Panc1 (cell line): ENCODE data around the gene VAPB.

Source experiments
- CTCF ChIP-seq: fragments of 450-650 bp; IDR thresholded peaks from 2 replicates; pipeline ENCODE4 v1.5.1; 2017; ENCODE audit warnings: mild to moderate bottlenecking
- POLR2AphosphoS5 ChIP-seq: IDR thresholded peaks from 2 replicates; pipeline ENCODE4 v1.6.1; 2012; ENCODE audit warnings: mild to moderate bottlenecking, low read depth, low read length, moderate library complexity
- REST ChIP-seq, 2 experiments: IDR thresholded peaks; 2 replicates each; pipeline ENCODE4 v1.6.1; 2011 to 2012; ENCODE audit warnings: low read depth in 2 of 2, control low read depth in 1 of 2, low read length in 1 of 2, mild to moderate bottlenecking in 1 of 2, moderate library complexity in 1 of 2; ENCODE audit not compliant: insufficient read depth in 1 of 2
- SIN3A ChIP-seq: IDR thresholded peaks from 2 replicates; pipeline ENCODE4 v1.6.1; 2012; ENCODE audit warnings: low read depth, mild to moderate bottlenecking, low read length, moderate library complexity, borderline replicate concordance; ENCODE audit not compliant: insufficient read depth

- peak; percentile 55; the same call in 1 of the 2 replicates for TF ChIP-seq CTCF
- no peak for TF ChIP-seq SIN3A
- TF ChIP-seq POLR2AphosphoS5: no peak
- TF ChIP-seq REST (IDR thresholded peaks at IDR 0.05; ENCODE audit: insufficient read depth in 1 of 2, low read depth in 2 of 2, low read length in 1 of 2): no peak
Observed at GRCh38 chr20:58481481-58482021, 92.5 kb downstream of the VAPB start.
